Mucosa of stomach (tissue), 1 donor: ENCODE data around the gene SP4.

Source experiments
- H3K27me3 ChIP-seq: one replicate; pipeline ENCODE4 v1.7.0; 2013; ENCODE audit warnings: mild to moderate bottlenecking, low read length; ENCODE audit not compliant: control insufficient read depth, insufficient read depth
- H3K36me3 ChIP-seq: one replicate; pipeline ENCODE4 v1.7.0; 2013; ENCODE audit warnings: low read length; ENCODE audit not compliant: control insufficient read depth, insufficient read depth
- H3K4me1 ChIP-seq: one replicate; pipeline ENCODE4 v1.7.0; 2013; ENCODE audit warnings: mild to moderate bottlenecking, low read length; ENCODE audit not compliant: control insufficient read depth, insufficient read depth
- H3K4me3 ChIP-seq: one replicate; pipeline ENCODE4 v1.7.0; 2013; ENCODE audit warnings: low read length
- H3K9ac ChIP-seq: one replicate; pipeline ENCODE4 v1.7.0; 2013; ENCODE audit warnings: mild to moderate bottlenecking, low read length, moderate library complexity
- H3K9me3 ChIP-seq: one replicate; pipeline ENCODE4 v1.7.0; 2013; ENCODE audit warnings: mild to moderate bottlenecking, low read length, moderate library complexity; ENCODE audit not compliant: control insufficient read depth
- donor health status: Pancreatic carcinoma.

Gene SP4

DNA sequence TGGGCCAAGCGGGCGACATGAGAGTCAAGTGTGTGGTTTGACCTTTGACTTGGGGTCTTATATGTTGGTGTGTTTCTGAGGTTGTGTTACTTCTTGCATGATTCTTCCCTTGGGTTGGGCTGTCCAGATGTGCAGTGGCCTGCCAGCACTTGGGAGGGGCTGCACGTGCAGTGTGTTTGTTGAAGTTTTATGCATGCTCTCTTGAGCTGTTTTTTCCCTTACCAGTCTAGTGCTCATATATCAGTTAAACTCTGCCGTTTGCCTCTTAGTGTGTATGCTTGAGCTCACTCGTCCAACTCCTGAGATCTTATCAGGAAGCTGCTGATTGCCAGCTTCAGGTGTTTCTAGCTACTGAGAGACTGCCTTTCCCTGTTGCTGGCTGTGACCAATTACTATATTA is 23.1 kb downstream of the SP4 start:
- Histone ChIP-seq H3K27me3 (no peaks in the 10 kb centered on the region), H3K9me3 (no peaks in the 10 kb centered on the region), H3K36me3 (no peaks in the 10 kb centered on the region), H3K4me1 (peaks cover 8% of the 10 kb centered on the region), H3K9ac (no peak overlapping the region), H3K4me3 (no peak overlapping the region)

DNA sequence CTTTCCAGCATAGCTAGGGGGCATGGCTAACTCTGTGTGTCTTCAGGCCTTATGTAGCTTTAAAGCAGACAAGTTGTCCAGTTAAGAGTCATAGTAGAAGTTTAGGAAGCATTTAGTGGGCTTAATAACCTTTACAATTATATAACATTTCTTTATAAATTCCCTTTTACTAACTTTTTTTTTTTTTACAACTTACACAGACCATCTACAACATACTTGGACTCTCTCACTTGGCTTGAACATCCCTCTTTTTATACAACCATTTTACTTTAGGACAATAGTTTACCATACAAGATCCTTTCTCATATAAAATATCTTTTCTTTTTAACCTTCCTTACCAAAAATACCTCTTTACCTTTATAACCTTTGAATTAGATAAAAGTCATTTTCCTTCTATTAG is 26.3 kb downstream of the SP4 start:
- Histone ChIP-seq H3K9me3 (no peaks in the 10 kb centered on the region), H3K36me3 (no peaks in the 10 kb centered on the region), H3K9ac (no peak overlapping the region), H3K4me3 (no peak overlapping the region), H3K4me1 (peaks cover 8% of the 10 kb centered on the region), H3K27me3 (no peaks in the 10 kb centered on the region)

GRCh38 chr7:21454906-21455305 is 27.0 kb downstream of the SP4 start:
- Histone ChIP-seq H3K4me3 (no peak overlapping the region), H3K9me3 (no peaks in the 10 kb centered on the region), H3K9ac (no peak overlapping the region), H3K36me3 (no peaks in the 10 kb centered on the region), H3K4me1 (peaks cover 8% of the 10 kb centered on the region), H3K27me3 (no peaks in the 10 kb centered on the region)

- Histone ChIP-seq H3K9me3 (no peaks in the 10 kb centered on the region), H3K4me1 (no peaks in the 10 kb centered on the region), H3K36me3 (no peaks in the 10 kb centered on the region), H3K9ac (no peak overlapping the region), H3K4me3 (no peak overlapping the region), H3K27me3 (no peaks in the 10 kb centered on the region)
Measured at GRCh38 chr7:21461282-21461681, 33.4 kb downstream of the SP4 start.

- H3K4me1 ChIP-seq: no peaks in the 10 kb centered on the region
- no peak overlapping the region for H3K9ac ChIP-seq
- no peaks in the 10 kb centered on the region for H3K27me3 ChIP-seq
- H3K36me3 ChIP-seq: no peaks in the 10 kb centered on the region
- H3K9me3 ChIP-seq: no peaks in the 10 kb centered on the region
- no peak overlapping the region for H3K4me3 ChIP-seq
Measured at GRCh38 chr7:21462081-21462480, 34.2 kb downstream of the SP4 start.

GRCh38 chr7:21463524-21463923 is 35.6 kb downstream of the SP4 start:
- no peaks in the 10 kb centered on the region for H3K36me3 ChIP-seq
- no peaks in the 10 kb centered on the region for H3K4me1 ChIP-seq
- H3K4me3 ChIP-seq: no peak overlapping the region
- no peaks in the 10 kb centered on the region for H3K9me3 ChIP-seq
- no peaks in the 10 kb centered on the region for H3K27me3 ChIP-seq
- H3K9ac ChIP-seq: no peak overlapping the region

DNA sequence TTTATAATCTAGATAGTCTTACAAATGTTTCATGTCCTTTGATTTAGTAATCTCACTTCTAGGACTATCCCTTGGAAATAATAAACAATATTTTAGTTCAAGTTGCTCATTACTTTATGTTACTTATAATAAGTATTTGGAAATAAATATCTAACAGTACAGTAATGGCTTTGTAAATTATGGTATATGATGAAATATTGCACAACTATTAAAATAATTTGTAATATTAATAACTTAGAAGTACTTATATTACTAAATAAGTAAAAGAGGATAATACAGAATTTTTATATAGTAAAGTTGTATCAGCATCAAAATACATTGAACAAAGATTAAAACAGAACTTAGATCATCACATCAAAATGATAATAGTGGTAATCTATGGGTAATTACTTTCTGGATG is 41.1 kb downstream of the SP4 start:
- no peaks in the 10 kb centered on the region for H3K9me3 ChIP-seq
- no peaks in the 10 kb centered on the region for H3K27me3 ChIP-seq
- H3K4me1 ChIP-seq: no peaks in the 10 kb centered on the region
- no peak overlapping the region for H3K9ac ChIP-seq
- H3K36me3 ChIP-seq: no peaks in the 10 kb centered on the region
- H3K4me3 ChIP-seq: no peak overlapping the region

DNA sequence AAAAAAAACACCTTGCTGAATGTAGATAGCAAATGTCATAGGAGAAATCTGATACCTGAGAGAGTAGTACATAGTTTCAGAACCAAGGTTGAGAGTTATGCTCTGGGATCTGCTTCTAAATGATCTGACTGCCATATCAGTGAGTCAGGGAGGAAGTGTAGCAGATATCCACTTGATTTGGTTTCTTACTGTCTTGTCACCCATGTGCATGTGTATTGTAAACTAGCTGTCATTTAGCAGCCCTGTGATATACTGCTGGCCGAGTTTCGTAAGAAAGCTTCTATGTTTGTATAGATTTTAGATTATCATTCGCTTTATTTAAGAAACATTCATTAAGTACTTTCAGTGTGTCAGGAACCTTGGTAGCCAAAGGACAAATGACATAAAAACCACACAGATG is 42.0 kb downstream of the SP4 start:
- no peaks in the 10 kb centered on the region for H3K36me3 ChIP-seq
- no peak overlapping the region for H3K4me3 ChIP-seq
- H3K9ac ChIP-seq: no peak overlapping the region
- no peaks in the 10 kb centered on the region for H3K4me1 ChIP-seq
- H3K27me3 ChIP-seq: no peaks in the 10 kb centered on the region
- H3K9me3 ChIP-seq: no peaks in the 10 kb centered on the region

GRCh38 chr7:21472029-21472428 is 44.1 kb downstream of the SP4 start:
- H3K27me3 ChIP-seq: no peaks in the 10 kb centered on the region
- no peaks in the 10 kb centered on the region for H3K4me1 ChIP-seq
- H3K9ac ChIP-seq: no peak overlapping the region
- H3K36me3 ChIP-seq: no peaks in the 10 kb centered on the region
- H3K4me3 ChIP-seq: no peak overlapping the region
- H3K9me3 ChIP-seq: no peaks in the 10 kb centered on the region

- H3K36me3 ChIP-seq: no peaks in the 10 kb centered on the region
- no peak overlapping the region for H3K4me3 ChIP-seq
- H3K4me1 ChIP-seq: no peaks in the 10 kb centered on the region
- H3K9ac ChIP-seq: no peak overlapping the region
- no peaks in the 10 kb centered on the region for H3K9me3 ChIP-seq
- no peaks in the 10 kb centered on the region for H3K27me3 ChIP-seq
Measured at GRCh38 chr7:21476429-21476828, 48.5 kb downstream of the SP4 start.

- H3K36me3 ChIP-seq: no peaks in the 10 kb centered on the region
- no peak overlapping the region for H3K9ac ChIP-seq
- H3K9me3 ChIP-seq: no peaks in the 10 kb centered on the region
- no peaks in the 10 kb centered on the region for H3K4me1 ChIP-seq
- no peak overlapping the region for H3K4me3 ChIP-seq
- H3K27me3 ChIP-seq: no peaks in the 10 kb centered on the region
Measured at GRCh38 chr7:21480693-21481403, 53.0 kb downstream of the SP4 start.

DNA sequence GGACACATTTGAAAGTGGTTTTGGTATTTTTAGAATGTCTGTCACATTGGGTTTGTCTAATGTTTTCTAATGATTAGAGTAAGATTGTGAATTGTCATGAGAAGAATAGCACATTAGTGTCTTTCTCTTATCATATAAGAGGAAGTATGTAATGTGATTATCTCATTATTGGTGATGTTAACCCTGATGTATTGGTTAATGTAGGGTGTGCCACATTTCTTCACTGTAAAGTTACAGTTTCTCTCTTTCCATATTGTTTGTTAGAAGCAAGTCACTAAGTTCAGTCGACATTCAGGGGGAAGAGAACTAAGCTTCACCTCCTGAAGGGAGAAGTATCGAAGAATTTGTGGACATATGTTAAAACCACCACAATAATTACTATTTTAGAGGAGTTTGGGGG is 58.6 kb downstream of the SP4 start:
- no peaks in the 10 kb centered on the region for H3K27me3 ChIP-seq
- no peak overlapping the region for H3K4me3 ChIP-seq
- H3K36me3 ChIP-seq: no peaks in the 10 kb centered on the region
- no peaks in the 10 kb centered on the region for H3K9me3 ChIP-seq
- H3K9ac ChIP-seq: no peak overlapping the region
- no peaks in the 10 kb centered on the region for H3K4me1 ChIP-seq

GRCh38 chr7:21495731-21496130 is 67.8 kb downstream of the SP4 start:
- H3K4me3 ChIP-seq: no peak overlapping the region
- no peaks in the 10 kb centered on the region for H3K9me3 ChIP-seq
- no peak overlapping the region for H3K9ac ChIP-seq
- H3K27me3 ChIP-seq: no peaks in the 10 kb centered on the region
- no peaks in the 10 kb centered on the region for H3K4me1 ChIP-seq
- no peaks in the 10 kb centered on the region for H3K36me3 ChIP-seq
